Hypothalamus (tissue), 51 donors: Measurements from ENCODE around the gene PTTG1.

Source experiments
- DNase-seq, 51 donors: peaks; one replicate each; lab custom pipeline; 2025; lab: John Stamatoyannopoulos, UW

PTTG1 gene

DNA sequence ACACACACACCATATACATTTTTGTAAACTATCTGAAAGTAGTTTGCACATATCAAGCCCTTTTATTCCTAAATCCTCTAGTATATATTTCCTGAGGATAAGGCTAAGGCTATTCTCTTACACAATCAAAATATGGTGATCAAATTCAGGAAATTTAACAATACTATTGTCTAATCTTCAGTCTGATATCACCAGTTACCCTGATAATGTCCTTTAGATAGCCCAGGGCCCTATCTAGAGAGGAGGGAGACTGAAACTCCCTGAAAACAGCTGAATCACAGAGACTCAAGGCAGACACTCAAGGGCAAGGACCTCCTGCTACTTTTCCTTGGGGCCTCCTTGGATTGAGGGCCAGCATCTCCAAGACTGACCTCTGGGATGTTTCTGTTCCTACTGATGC is 30.4 kb downstream of the PTTG1 start:
- DNase-seq = no peak

DNA sequence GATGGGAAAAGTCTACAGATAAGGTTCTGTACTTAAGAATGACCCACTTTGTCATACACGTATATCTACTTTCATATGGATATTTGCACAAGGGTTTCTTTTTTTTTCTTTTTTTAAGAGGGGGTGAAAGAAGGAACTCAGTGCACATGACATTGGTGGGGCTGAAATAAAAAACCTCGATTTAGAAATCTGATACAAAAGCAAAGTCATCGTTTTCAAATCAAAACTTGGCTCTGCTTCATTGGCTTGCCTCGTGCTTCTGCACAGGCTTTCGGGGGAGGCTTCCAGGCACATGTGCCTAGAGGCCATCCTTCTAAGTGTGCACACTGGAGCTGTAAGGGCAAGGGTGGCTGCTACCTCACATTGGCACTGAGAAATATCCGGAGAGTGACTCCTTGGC is 31.1 kb downstream of the PTTG1 start:
- DNase-seq = no peak

DNA sequence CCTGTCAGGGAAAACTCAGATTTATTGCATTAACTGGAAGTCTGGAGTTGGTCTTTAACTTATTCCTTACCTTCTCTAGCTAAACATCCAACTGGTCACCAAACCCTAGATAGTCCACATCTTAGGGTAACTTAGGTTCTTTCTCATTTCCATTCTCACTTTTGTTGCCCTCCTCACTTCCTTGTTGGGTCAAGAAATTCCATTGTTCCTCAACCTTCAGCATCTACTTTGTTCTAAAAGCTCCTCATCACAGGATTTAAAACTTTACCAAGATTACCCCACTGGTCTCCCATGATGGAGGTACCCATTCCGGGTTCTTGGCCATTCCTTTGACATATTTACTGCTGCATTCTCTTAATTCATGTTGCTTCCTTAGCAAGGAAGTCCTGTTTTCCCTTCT is 32.1 kb downstream of the PTTG1 start:
- no peak for DNase-seq

DNA sequence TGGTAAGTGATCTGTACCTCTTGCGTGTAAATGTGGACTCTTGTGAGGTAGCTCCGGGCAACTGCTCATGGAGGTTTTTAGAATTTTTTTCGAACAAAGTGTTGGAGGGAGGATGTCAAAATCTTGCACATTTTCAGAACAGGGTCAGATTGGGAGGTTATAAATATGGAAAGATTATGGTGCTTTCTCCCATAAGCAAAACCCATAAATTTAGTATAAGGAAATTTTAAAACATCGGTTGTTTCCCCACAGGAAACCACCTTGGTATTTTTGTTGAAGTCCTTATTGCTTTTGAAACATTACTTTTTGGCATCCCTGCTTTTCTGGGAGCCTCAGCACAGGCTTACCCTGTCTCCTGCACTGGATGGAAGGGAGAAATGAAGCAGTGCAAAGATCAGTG is 33.9 kb downstream of the PTTG1 start:
- DNase-seq = no peak

DNA sequence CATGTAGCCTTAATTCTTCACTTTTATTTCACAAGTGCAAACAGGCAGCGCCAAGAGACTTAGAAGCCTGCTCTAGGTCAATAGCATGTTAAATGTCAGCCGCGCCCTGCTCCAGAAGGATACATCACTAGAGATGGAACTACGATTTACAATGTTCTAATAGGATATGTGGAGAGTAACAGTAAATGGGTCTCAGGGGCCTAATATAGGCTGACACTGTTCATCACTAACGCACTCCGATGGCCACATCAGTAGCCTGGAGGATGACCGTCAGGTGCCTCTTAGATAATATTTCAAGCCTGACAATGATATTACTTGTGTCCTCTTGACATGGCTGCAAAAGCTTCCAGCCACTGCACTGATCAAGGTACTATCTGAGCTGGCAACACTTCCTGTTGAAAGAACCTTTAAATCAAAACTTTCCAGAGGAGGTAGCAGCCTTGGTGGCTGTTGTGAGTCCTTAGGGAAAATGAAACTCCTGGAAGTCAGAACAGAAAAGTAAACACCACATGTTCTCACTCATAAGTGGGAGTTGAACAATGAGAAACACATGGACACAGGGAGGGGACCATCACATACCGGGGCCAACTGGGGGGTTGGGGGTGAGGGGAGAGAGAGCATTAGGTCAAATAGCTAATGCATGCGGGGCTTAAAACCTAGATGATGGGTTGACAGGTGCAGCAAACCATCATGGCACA is 35.0 kb downstream of the PTTG1 start:
- no peak for DNase-seq

DNA sequence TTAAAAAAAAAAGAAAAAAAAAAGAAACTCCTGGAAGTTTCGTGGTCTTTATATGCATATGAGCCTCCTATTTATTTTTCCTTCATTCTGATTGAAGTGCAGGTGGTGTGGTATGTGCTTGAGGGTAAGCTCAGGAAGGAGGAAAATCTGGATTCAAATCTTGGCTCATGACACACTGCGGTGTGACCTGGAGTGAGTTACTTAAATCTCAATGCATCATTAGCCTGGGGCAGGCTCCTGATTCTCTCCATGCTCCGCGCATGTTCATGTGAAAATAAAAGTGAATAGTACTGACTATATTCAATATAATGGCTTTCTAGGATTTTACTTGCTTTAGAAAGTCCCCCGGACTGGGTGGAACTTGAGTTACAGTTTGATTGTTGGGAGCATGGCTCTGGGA is 35.6 kb downstream of the PTTG1 start:
- DNase-seq = no peak

DNA sequence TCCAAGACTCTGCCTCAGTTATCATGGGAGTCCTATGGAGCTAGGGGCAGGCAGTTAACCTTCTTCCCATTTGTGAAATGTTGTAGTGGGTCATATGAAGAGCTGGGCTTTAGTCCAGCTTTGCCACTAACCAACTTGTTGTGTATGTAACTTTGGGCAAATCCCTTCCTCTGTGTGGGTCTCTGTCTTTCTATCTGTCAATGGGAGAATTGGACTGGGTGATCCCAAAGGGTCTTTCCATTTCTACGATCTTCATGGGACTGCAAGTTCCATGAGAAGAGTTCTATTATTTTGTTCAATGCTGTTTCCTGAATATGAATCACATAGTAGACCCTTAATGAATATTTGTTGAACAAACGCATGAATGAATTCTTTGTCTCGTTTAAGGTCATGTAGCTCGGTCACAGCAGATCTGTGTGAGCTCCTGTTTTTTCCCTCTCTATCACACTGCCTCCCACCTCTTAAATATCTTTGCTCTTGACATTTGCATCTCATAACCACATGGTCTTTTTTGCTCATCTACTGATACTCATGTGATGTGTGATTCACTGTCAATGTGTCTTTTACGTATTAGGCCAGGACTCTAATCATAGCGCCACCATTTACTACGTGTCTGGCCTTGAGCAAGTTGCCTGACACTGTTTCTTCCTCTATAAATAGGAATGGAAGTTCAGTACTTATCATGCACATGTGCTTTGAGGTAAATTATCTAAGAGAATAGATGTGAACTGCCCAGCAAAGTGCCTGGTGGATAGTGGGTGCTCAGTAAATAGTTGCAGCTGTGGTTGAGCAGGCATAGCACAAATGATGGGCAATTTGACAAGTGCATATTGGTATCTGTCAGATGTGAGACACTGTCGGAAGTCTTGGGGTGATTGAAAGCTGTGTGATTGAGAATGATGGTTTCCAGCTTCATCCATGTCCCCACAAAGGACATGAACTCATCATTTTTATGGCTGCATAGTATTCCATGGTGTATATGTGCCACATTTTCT is 37.4 kb downstream of the PTTG1 start:
- DNase-seq = no peak

DNA sequence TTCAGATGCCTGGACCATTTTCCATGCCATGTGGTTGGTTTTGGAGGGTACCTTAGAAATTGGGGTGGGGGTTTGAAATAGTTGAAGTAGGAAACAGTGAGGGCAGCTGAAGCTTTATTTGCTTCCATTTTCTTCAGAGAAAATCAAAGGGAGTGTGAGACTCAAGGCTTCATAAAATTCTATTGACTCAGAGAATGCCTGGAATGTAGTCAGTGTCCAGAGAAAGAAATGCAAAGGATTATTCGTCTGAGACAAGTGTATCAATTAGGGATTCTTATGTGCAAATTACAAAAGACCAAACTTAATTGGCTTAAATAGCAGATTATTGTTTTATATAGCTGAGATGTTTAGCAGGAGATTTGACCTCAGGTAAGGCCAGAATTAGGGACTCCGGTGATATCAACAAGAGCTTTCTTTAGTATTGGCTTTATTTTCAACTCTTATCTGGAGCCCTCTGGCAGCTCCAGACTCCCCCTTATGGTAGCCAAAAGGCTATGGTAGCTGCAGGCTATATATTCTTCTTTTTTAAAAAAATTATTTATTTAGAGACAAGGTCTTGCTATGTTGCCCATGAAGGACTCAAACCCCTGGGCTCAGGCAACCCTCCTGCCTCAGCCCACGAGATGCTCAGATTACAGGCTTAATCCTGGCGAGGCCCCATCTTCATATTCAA is 38.9 kb downstream of the PTTG1 start:
- DNase-seq = no peak

DNA sequence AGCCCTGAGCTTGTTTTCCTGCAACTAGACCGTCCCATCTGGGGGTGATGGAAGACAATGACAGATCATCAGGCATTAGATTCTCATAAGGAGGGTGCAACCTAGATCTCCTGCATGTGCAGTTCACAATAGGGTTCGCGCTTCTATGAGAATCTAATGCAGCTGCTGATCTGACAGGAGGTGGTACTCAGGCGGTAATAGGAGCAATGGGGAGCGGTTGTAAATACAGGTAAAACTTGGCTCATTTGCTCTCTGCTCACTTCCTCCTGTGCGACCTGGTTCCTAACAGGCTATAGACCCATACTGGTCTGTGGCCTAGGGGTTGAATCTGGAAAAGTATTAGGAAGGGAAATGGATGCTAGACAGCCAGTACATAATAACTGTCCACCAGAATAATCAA is 39.7 kb downstream of the PTTG1 start:
- no peak for DNase-seq

DNA sequence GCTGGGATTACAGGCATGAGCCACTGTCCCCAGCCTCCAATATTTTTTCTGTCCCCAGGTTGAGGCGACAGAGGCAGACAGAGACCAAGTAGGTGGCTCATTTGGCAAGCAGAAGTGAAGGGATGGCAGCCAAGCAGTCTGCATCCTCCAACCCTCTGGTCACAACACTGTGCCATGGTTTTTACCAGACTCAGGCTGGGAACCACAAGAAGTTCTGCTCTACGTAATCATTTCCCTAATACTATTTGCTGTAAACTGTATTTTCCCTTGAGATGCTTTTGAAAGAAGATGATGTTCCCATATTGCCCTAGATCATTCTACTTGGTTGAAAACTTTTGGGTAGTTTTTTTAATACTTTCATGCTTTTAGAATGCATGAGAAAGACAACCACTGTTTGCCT is 40.5 kb downstream of the PTTG1 start:
- DNase-seq = no peak

DNA sequence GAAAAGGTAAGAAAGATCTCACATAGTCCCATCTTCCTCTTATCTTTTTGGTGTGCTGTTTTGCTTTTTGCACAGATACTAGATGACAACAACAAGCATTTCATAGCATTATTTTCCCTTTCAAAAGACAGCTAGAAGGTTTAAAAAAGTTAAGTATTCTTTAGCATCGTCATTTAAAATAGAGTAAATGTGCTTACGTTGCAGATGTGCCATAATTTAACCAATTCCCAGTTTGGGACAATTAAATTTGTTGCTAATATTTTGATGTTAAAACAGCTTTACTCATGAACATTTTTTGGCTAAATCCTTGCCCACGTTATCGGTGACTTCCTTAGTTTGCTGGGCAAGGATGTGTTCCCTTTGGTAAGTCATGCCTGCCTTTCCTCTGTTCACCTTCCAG is 41.6 kb downstream of the PTTG1 start:
- DNase-seq = no peak

DNA sequence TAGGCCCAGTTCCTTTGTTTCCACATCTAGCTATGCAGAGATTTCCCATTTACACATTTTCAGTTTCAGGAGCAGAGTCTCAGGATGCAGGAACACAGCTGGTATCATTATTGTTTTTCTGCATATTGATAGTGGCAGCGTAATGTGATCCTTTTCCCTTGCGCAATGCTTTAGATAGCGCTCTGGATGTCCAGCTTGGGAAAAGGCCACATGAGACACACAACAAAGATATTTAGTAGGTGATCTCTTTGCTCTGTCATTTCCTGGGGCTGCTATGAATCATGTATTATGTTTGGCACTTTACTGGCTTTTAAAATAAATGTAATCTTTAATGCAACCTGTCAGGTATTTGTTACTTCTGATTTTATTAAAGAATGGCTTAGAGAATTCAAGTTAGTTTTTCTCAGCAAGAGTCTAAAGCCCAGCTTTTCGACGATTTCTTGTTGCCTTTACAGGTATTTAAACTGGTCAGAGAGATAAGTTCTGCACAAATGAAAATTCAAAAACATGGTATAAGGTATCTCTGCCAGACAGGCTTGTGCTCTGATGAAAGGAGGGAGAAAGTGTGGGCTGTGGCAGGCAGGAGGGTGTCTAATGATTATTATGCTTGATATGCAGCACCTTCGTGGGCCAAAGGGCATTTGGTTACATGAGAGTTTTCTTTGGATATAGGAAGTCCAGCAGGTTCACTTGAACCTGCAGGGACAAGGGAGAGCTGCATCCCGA is 42.2 kb downstream of the PTTG1 start:
- no peak for DNase-seq

DNA sequence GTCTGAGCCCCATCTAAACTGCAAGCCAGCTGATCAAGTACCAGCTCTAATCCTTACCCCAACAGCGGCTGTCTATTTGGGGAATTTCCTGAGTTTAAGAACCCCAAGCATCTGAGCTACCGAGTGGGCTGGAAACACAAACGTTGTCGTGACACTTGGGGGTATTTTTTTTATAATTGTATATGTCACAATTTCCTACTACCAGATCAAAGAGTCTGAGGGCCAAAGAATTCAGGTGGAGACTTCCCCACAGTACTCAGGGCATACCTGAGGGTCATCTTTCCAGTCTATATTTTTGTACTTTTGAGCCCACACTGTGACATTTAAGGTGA is 42.8 kb downstream of the PTTG1 start:
- no peak for DNase-seq

DNA sequence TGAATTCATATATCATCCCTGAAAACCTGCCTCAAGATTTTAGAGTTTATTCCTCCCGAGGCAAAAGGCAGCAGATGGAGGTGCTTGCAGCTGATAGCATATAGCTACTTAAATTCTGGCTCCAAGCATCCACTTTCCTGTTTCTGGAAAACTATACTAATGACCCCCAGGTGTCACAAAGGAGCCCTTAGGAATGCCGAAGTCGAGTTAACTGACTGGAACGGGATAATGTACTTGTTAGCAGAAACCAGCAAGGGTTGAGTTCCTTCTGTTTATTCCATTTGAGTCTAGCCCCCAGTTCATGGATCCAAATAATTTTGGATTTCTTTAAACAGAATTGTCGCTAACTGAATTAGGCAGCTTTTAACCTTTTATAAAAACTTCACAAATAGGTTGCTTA is 44.5 kb downstream of the PTTG1 start:
- DNase-seq = no peak

DNA sequence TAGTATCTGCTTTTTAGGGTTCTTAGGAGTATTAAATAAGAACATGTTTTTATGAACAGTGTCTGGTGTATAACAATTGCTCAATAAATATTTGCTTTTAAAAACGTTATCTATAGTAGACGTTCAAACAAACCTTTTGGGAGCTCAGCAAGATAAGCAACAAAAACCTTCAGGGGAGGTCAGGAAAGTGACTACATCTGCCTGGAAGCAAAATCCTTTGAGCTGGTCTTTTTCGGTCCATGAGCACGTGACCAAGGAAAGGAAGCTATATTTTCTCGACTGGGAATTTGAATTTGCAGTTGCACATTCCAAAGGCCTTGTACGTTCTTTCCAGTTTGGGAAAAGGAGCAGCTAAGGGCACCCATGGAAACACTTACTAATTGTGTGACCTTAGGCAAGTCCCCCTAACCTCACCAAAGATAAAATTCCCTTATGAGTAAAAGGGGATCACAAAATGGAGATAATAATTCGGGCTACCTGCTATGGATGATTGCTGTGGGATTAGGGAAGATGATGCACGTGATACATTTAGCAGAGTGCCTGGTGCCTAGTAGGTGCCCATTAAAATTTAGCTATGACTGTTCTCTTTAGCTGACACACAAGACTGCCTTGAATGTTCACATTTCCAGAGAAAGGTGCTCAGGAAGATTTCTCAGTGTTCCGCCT is 45.4 kb downstream of the PTTG1 start:
- no peak for DNase-seq

DNA sequence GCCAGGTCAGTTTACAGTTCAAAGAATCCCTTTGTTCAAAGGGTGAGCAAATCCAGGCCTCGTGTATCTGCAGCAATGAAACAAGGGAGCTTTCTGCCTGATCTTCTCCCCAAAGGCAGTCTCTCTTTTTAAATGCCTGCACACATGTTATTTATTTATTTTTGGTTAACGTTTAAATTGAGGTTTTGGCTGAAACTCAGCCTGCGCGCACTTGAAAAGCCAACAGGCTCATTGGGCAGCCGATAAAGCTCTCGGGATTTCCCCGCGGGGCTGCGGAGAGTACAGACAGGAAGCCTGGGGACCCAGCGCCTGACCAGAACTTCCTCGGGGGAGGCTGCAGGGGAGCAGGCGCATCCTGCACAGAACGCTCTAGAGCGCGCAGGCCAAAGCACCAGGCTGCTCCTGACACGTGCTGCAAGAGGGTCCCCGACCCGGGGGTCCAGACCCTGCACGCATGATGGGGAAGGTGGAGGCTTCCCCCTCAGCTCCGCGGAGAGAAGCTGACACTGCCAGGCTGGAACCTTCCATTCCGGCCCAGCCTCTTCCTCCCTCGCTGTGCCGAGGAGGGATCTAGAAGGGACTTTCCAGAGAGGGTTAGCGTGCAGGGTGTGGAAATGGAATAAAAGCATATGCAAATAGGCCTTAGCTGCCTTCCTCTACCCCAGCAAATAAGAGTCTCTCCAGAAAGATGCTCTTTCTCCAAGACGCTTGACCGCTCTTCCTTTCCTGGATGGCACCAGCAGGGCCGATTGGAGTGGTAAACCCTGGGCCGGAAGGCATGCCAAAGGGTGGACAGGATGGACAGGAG is 46.1 kb downstream of the PTTG1 start:
- peak in 29 of 51 donors; percentile 1 to 39 (median 14) for DNase-seq

DNA sequence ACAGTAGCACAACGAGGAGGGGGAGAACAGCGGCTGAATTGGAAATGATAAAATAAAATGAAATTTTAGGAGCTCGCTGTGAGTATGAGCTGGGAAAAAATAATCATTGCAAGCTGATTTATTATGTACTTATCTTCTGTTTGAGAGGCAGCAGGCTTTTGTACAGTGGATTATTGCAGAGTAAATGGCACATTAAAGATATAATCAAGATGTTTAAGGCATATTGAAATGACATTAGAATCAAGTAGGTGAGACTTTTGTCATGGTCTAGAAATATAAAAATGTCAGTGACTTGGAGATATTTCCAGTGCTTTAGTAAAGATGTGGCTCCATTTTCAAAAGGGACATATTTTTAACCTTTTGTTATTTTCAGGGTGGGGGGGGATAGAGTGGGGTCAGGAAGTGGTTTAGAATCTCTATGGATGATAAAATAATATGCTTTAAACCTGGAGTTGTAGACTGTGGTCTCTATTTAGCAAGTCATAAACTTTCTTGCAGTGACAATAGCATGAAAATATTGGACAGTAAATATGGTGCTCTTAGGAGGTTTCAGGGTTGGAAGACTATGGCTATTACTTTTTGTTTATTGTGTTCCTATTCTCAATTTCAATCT is 46.8 kb downstream of the PTTG1 start:
- DNase-seq = no peak

DNA sequence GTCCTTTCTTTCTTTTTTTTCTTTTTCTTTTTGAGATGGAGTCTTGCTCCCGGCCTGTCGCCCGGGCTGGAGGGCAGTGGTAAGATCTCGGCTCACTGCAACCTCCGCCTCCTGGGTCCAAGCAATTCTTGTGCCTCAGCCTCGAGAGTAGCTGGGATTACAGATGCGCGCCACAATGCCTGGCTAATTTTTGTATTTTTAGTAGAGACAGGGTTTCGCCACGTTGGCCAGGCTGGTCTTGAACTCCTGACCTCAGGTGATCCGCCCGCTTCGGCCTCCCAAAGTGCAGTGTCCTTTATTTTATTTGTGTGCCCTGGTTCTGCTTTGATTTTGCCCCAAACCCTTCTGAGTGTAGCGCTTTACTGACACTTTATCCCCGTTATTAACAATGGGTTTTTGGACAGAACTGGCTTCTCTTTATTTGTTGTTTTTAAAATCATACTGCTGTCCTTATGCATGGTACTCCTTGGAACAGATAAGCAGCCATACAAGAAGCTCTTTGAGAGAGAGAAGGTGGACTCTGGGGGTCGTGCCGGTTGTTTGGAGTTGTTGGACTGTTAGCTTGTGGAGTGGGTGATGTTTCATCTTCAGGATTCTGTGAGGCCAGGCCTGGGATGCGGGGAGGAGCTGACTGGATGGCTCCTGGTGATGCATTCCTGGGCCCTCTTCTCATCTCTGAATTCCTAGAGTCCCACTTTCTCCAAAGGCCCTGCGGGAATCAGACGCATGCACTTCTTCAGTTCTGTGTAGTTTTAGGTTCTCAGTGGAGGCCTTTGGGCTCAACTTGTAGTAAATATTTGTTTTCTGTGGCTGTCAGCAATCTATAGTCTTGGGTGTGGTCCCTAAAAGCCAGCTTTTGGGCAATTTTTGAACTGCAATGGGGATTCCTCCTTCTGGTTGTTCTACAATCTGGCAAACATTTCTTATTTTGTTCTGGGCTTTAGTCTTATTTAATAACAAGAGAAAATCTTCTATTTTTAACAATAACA is 47.8 kb downstream of the PTTG1 start:
- no peak for DNase-seq
